ENCODE measurements around the gene WDR27. TPM values are rescaled to one million over a fixed set of nuclear protein-coding genes. Genes with fewer than 3 reads are reported as not detected.
A peak's percentile ranks its signal among the peaks of the same experiment; 100 is the strongest.

The WDR27 gene
- 20.1 and 26.8 TPM in 2 replicates for total RNA-seq

GRCh38 chr6:169701954-169702839 is at the start of gene WDR27, which contains the start of gene C6orf120:
TSS of gene WDR27 (minus strand) at chr6:169702029. CDS start at chr6:169689005, 13,024 bp downstream.
TSS of gene C6orf120 (plus strand) at chr6:169702126. CDS start at chr6:169702460, 334 bp downstream.
- no peaks in the 10 kb centered on the region for H3K27me3 Mint-ChIP-seq (ENCODE audit: insufficient read depth)
- H3K36me3 Mint-ChIP-seq (ENCODE audit: low read depth), result peaks cover 19% of the 10 kb centered on the region
- peak within 1 kb of the TSS; percentile 91 for H3K4me3 Mint-ChIP-seq
- H3K27ac Mint-ChIP-seq, result peak within 1 kb of the TSS; percentile 91
- DNase-seq (ENCODE audit: low spot score), result peak; percentile 96
- intact Hi-C loops (cut with micrococcal nuclease), result loop anchor here (1.0 to 2.0 kb wide), 12 partner anchors 21 to 883 kb away; partner anchors contain the start of genes DYNLT2, ERMARD, FAM120B and PDCD2
- no peaks in the 10 kb centered on the region for H3K9me3 Mint-ChIP-seq
- H3K4me1 Mint-ChIP-seq (ENCODE audit: low read depth), result peaks cover 46% of the 10 kb centered on the region

- H3K27me3 Mint-ChIP-seq (ENCODE audit: insufficient read depth), result peaks cover 21% of the 10 kb centered on the region
- H3K36me3 Mint-ChIP-seq (ENCODE audit: low read depth), result peaks cover 10% of the 10 kb centered on the region
- no peaks in the 10 kb centered on the region for H3K9me3 Mint-ChIP-seq
- no peak for DNase-seq (ENCODE audit: low spot score)
- peaks cover 18% of the 10 kb centered on the region for H3K4me1 Mint-ChIP-seq (ENCODE audit: low read depth)
- intact Hi-C loops (cut with micrococcal nuclease), result no loop called here
- H3K4me3 Mint-ChIP-seq, result no peak overlapping the region
- no peak overlapping the region for H3K27ac Mint-ChIP-seq
These were observed 44.7 kb upstream of the WDR27 start for GRCh38 chr6:169746556-169746955.

GRCh38 chr6:169745405-169745804 is 43.6 kb upstream of the WDR27 start:
- Mint-ChIP-seq H3K27ac (no peak overlapping the region), H3K4me1 (ENCODE audit: low read depth) (peaks cover 8% of the 10 kb centered on the region), H3K4me3 (no peak overlapping the region), H3K9me3 (no peaks in the 10 kb centered on the region), H3K36me3 (ENCODE audit: low read depth) (peaks cover 7% of the 10 kb centered on the region), H3K27me3 (ENCODE audit: insufficient read depth) (peaks cover 21% of the 10 kb centered on the region)
- intact Hi-C loops (cut with micrococcal nuclease), result no loop called here
- DNase-seq (ENCODE audit: low spot score), result no peak

GRCh38 chr6:169741344-169741743 is 39.5 kb upstream of the WDR27 start:
- intact Hi-C loops (cut with micrococcal nuclease), result no loop called here
- no peaks in the 10 kb centered on the region for H3K4me1 Mint-ChIP-seq (ENCODE audit: low read depth)
- no peak overlapping the region for H3K27ac Mint-ChIP-seq
- peaks cover 26% of the 10 kb centered on the region for H3K27me3 Mint-ChIP-seq (ENCODE audit: insufficient read depth)
- no peaks in the 10 kb centered on the region for H3K9me3 Mint-ChIP-seq
- H3K36me3 Mint-ChIP-seq (ENCODE audit: low read depth), result no peaks in the 10 kb centered on the region
- no peak overlapping the region for H3K4me3 Mint-ChIP-seq
- DNase-seq (ENCODE audit: low spot score), result no peak

- peaks cover 3% of the 10 kb centered on the region for H3K9me3 Mint-ChIP-seq
- intact Hi-C loops (cut with micrococcal nuclease), result no loop called here
- no peaks in the 10 kb centered on the region for H3K4me1 Mint-ChIP-seq (ENCODE audit: low read depth)
- H3K27me3 Mint-ChIP-seq (ENCODE audit: insufficient read depth), result peaks cover 37% of the 10 kb centered on the region
- H3K27ac Mint-ChIP-seq, result no peak overlapping the region
- peaks cover 2% of the 10 kb centered on the region for H3K36me3 Mint-ChIP-seq (ENCODE audit: low read depth)
- H3K4me3 Mint-ChIP-seq, result no peak overlapping the region
- no peak for DNase-seq (ENCODE audit: low spot score)
These were observed 37.2 kb upstream of the WDR27 start for GRCh38 chr6:169738976-169739529.

GRCh38 chr6:169738204-169738975 is 36.6 kb upstream of the WDR27 start:
- H3K27me3 Mint-ChIP-seq (ENCODE audit: insufficient read depth), result peaks cover 38% of the 10 kb centered on the region
- intact Hi-C loops (cut with micrococcal nuclease), result no loop called here
- peaks cover 3% of the 10 kb centered on the region for H3K9me3 Mint-ChIP-seq
- no peak overlapping the region for H3K27ac Mint-ChIP-seq
- DNase-seq (ENCODE audit: low spot score), result no peak
- H3K36me3 Mint-ChIP-seq (ENCODE audit: low read depth), result peaks cover 2% of the 10 kb centered on the region
- no peaks in the 10 kb centered on the region for H3K4me1 Mint-ChIP-seq (ENCODE audit: low read depth)
- H3K4me3 Mint-ChIP-seq, result no peak overlapping the region

- no peaks in the 10 kb centered on the region for H3K9me3 Mint-ChIP-seq
- peaks cover 22% of the 10 kb centered on the region for H3K4me1 Mint-ChIP-seq (ENCODE audit: low read depth)
- peaks cover 47% of the 10 kb centered on the region for H3K27me3 Mint-ChIP-seq (ENCODE audit: insufficient read depth)
- H3K4me3 Mint-ChIP-seq, result no peak overlapping the region
- no peak for DNase-seq (ENCODE audit: low spot score)
- no peak overlapping the region for H3K27ac Mint-ChIP-seq
- intact Hi-C loops (cut with micrococcal nuclease), result no loop called here
- peaks cover 4% of the 10 kb centered on the region for H3K36me3 Mint-ChIP-seq (ENCODE audit: low read depth)
These were observed 28.1 kb upstream of the WDR27 start for GRCh38 chr6:169729961-169730360.

- Mint-ChIP-seq H3K27ac (no peak overlapping the region), H3K9me3 (no peaks in the 10 kb centered on the region), H3K4me3 (no peak overlapping the region), H3K4me1 (ENCODE audit: low read depth) (peaks cover 36% of the 10 kb centered on the region), H3K36me3 (ENCODE audit: low read depth) (peaks cover 4% of the 10 kb centered on the region), H3K27me3 (ENCODE audit: insufficient read depth) (peaks cover 23% of the 10 kb centered on the region)
- DNase-seq (ENCODE audit: low spot score), result no peak
- intact Hi-C loops (cut with micrococcal nuclease), result no loop called here
These were observed 25.1 kb upstream of the WDR27 start for GRCh38 chr6:169726963-169727362.

GRCh38 chr6:169726049-169726400 is 24.2 kb upstream of the WDR27 start:
- Mint-ChIP-seq H3K36me3 (ENCODE audit: low read depth) (peaks cover 4% of the 10 kb centered on the region), H3K4me3 (peak overlapping the region; percentile 86), H3K27me3 (ENCODE audit: insufficient read depth) (peaks cover 14% of the 10 kb centered on the region), H3K27ac (peak overlapping the region; percentile 81), H3K4me1 (ENCODE audit: low read depth) (peaks cover 45% of the 10 kb centered on the region), H3K9me3 (no peaks in the 10 kb centered on the region)
- DNase-seq (ENCODE audit: low spot score), result no peak
- intact Hi-C loops (cut with micrococcal nuclease), result no loop called here

GRCh38 chr6:169725125-169726048 is 23.6 kb upstream of the WDR27 start:
- no peaks in the 10 kb centered on the region for H3K9me3 Mint-ChIP-seq
- no peak for DNase-seq (ENCODE audit: low spot score)

GRCh38 chr6:169724494-169725124 is 22.8 kb upstream of the WDR27 start, which contains the start of gene PHF10:
TSS of gene PHF10 (minus strand) at chr6:169724500. CDS start at chr6:169723931, 569 bp downstream.
- intact Hi-C loops (cut with micrococcal nuclease), result loop anchor here (2.0 to 5.0 kb wide), 2 partner anchors 70 to 1897 kb away; partner anchors contain the start of gene AFDN
- Mint-ChIP-seq H3K36me3 (ENCODE audit: low read depth) (peaks cover 8% of the 10 kb centered on the region), H3K27me3 (ENCODE audit: insufficient read depth) (peaks cover 8% of the 10 kb centered on the region), H3K9me3 (no peaks in the 10 kb centered on the region), H3K4me1 (ENCODE audit: low read depth) (peaks cover 49% of the 10 kb centered on the region), H3K27ac (peak within 1 kb of the TSS; percentile 95), H3K4me3 (peak within 1 kb of the TSS; percentile 91)
- peak; percentile 54 for DNase-seq (ENCODE audit: low spot score)

More at GRCh38 chr6:169725125-169726048, 23.6 kb upstream of the WDR27 start:
- Mint-ChIP-seq H3K4me1 (ENCODE audit: low read depth) (peaks cover 47% of the 10 kb centered on the region), H3K36me3 (ENCODE audit: low read depth) (peaks cover 5% of the 10 kb centered on the region), H3K4me3 (peak overlapping the region; percentile 86), H3K27ac (peak overlapping the region; percentile 86), H3K27me3 (ENCODE audit: insufficient read depth) (peaks cover 8% of the 10 kb centered on the region)
- intact Hi-C loops (cut with micrococcal nuclease), result loop anchor here (2.0 kb wide), 1 partner anchor 71 kb away; no protein-coding TSS in a partner anchor
